Activated CD8-positive, alpha-beta memory T cell treated with anti-CD3 and anti-CD28 coated beads for 1 hour (primary cell): ENCODE data around the gene PIGH.
A peak's percentile ranks its signal among the peaks of the same experiment; 100 is the strongest.

Experiments used
- DNase-seq, 2 donors: peaks; one replicate each; pipeline ENCODE4 v3.0.0-alpha.2; 2020; ENCODE audit warnings: low read depth in 1 of 2; ENCODE audit errors: extremely low read depth in 1 of 2

PIGH gene

GRCh38 chr14:67575684-67576083 is 24.4 kb downstream of the PIGH start:
- no peak for DNase-seq

GRCh38 chr14:67574806-67575205 is 25.3 kb downstream of the PIGH start:
- no peak for DNase-seq

GRCh38 chr14:67574156-67574555 is 25.9 kb downstream of the PIGH start:
- no peak for DNase-seq

GRCh38 chr14:67573228-67574010 is 26.6 kb downstream of the PIGH start:
- no peak for DNase-seq

GRCh38 chr14:67572608-67573007 is 27.5 kb downstream of the PIGH start:
- DNase-seq = no peak

GRCh38 chr14:67571991-67572323 is 28.1 kb downstream of the PIGH start:
- DNase-seq = no peak

GRCh38 chr14:67571275-67571990 is 28.6 kb downstream of the PIGH start:
- peak; percentile 27 to 53 for DNase-seq

GRCh38 chr14:67570453-67570852 is 29.6 kb downstream of the PIGH start:
- DNase-seq = no peak

GRCh38 chr14:67569651-67570290 is 30.3 kb downstream of the PIGH start:
- no peak for DNase-seq

GRCh38 chr14:67569011-67569650 is 30.9 kb downstream of the PIGH start:
- DNase-seq = no peak

- no peak for DNase-seq
These were observed 32.4 kb downstream of the PIGH start for GRCh38 chr14:67567654-67568053.

GRCh38 chr14:67566908-67567307 is 33.2 kb downstream of the PIGH start:
- no peak for DNase-seq

- DNase-seq = no peak
These were observed 35.8 kb downstream of the PIGH start for GRCh38 chr14:67564236-67564635.

GRCh38 chr14:67562776-67563150 is 37.3 kb downstream of the PIGH start:
- DNase-seq = no peak

- DNase-seq = no peak
These were observed 37.9 kb downstream of the PIGH start for GRCh38 chr14:67562025-67562775.

- no peak for DNase-seq
These were observed 40.4 kb downstream of the PIGH start for GRCh38 chr14:67559639-67560038.

- DNase-seq = no peak
These were observed 42.4 kb downstream of the PIGH start for GRCh38 chr14:67557656-67558055.

- DNase-seq = no peak
These were observed 43.0 kb downstream of the PIGH start for GRCh38 chr14:67557118-67557517.

GRCh38 chr14:67556671-67557070 is 43.4 kb downstream of the PIGH start:
- DNase-seq = no peak

GRCh38 chr14:67555518-67556090 is 44.5 kb downstream of the PIGH start:
- DNase-seq = no peak

- DNase-seq = no peak
These were observed 45.7 kb downstream of the PIGH start for GRCh38 chr14:67554341-67554740.
